IPS-18a (cell line): Measurements from ENCODE around the gene ABT1.
A peak's percentile ranks its signal among the peaks of the same experiment; 100 is the strongest.

Experiments
- H3K27ac ChIP-seq: one replicate; pipeline ENCODE4 v1.5.1; 2013; ENCODE audit warnings: low read length
- H3K27me3 ChIP-seq: one replicate; pipeline ENCODE4 v1.6.1; 2013; ENCODE audit warnings: mild to moderate bottlenecking, low read length; ENCODE audit not compliant: control insufficient read depth, insufficient read depth
- H3K36me3 ChIP-seq: one replicate; pipeline ENCODE4 v1.6.1; 2013; ENCODE audit warnings: low read depth, low read length; ENCODE audit not compliant: control insufficient read depth
- H3K4me1 ChIP-seq: one replicate; pipeline ENCODE4 v1.6.1; 2013; ENCODE audit warnings: low read depth, low read length; ENCODE audit not compliant: control insufficient read depth
- H3K4me3 ChIP-seq: one replicate; pipeline ENCODE4 v1.5.1; 2013; ENCODE audit warnings: low read length
- H3K9ac ChIP-seq: one replicate; pipeline ENCODE4 v1.6.1; 2013; ENCODE audit warnings: mild to moderate bottlenecking, low read length, moderate library complexity
- H3K9me3 ChIP-seq: one replicate; pipeline ENCODE4 v1.6.1; 2013; ENCODE audit warnings: low read depth, low read length; ENCODE audit not compliant: control insufficient read depth

Gene ABT1

DNA sequence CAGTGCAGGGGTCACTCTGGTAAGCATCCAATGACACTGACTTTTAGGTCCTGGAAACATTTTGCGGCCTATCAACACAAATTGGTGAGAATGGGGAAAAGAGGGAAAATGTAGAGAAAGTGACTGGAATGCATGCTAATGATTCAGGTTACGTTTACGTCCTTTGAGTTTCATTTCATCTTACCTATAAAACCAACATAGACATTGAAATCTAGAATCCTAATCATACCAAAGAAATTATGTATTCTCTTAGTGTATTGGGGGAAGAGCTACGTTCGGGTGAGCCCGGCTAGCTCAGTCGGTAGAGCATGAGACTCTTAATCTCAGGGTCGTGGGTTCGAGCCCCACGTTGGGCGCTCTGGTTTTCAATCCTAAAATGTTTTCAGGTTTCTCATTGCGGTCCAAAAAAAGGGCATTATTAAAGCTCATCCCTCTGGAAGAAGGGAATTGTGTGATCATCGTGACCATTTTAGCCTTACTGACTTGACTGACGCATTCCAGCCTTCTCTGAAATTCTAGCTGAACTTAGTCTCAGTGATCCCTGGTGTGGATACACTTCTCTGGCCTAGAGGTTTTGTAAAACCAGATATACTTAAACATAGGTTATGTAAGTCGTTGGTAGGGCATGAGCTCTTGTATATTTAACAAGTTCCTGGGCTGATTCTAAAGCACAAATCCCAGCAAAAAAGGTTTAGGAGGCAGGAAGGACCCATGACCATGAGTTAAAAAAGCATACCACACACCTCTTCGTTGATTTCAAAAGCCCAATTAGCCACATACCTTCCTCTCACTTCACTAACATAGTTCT, 40.3 kb upstream of the ABT1 start:
- Histone ChIP-seq H3K4me3 (peak overlapping the region; percentile 89), H3K27ac (no peak overlapping the region), H3K9me3 (no peaks in the 10 kb centered on the region), H3K9ac (peak overlapping the region; percentile 29), H3K36me3 (no peaks in the 10 kb centered on the region), H3K27me3 (no peaks in the 10 kb centered on the region), H3K4me1 (peaks cover 3% of the 10 kb centered on the region)

DNA sequence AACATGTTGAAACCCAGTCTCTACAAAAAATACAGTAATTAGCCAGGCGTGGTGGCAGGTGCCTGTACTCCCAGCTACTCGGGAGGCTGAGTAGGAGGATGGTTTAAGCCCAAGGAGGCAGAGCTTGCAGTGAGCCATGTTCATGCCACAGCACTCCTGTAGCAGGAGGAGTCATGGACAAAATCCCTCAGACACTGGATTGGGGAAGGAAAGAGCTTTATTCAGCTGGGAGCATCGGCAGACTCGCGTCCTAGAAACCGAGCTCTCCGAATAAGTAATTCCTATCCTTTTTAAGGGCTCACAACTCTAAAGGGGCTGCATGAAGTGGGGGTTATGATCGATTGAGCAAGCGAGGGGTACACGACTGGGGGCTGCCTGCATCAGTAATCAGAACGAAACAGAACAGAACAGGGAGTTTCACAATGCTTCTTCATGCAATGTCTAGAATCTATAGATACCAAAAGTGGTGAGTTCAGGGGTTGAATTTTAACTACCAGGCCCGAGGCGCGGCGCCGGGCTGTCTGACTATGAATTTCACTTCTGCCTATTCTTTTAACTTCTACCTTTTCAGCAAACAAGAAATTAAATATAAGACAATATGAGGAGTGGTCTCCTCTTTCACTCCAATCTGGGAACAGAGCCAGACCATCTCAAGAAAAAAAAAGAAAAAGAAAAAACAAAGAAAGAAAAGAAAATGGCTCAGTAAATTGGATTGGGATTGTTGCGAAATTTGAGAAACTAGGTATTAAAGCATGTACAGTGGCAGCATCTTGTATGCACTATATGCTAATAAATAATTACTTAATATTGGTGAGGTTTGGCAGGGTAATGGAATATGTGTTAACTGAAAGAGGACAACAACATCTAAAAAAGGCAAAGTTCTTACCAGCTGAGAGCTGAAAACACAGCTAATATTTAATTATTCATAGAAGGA, 35.0 kb upstream of the ABT1 start:
- no peak overlapping the region for H3K4me3 ChIP-seq
- no peaks in the 10 kb centered on the region for H3K27me3 ChIP-seq
- no peak overlapping the region for H3K27ac ChIP-seq
- H3K9me3 ChIP-seq: no peaks in the 10 kb centered on the region
- no peak overlapping the region for H3K9ac ChIP-seq
- H3K4me1 ChIP-seq: no peaks in the 10 kb centered on the region
- H3K36me3 ChIP-seq: no peaks in the 10 kb centered on the region

DNA sequence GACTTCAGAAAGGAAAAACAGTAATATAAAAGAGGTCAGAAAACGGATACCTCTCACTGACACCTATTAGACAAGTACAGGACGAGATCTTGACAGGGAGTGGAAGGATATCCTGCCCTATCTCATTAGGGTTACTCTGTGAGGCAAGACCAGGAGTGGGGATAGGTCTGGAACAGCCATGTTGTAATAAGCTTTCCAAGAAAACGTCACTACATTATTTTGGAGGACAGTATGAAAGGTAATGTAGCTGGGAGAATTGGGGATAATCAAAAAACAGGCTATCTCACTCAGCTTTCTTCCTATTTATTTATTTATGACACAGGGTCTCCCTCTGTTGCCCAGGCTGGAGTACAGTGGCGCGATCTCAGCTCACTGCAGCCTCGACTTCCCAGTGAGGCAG, 33.3 kb upstream of the ABT1 start:
- Histone ChIP-seq H3K9me3 (no peaks in the 10 kb centered on the region), H3K4me1 (no peaks in the 10 kb centered on the region), H3K27ac (no peak overlapping the region), H3K9ac (no peak overlapping the region), H3K4me3 (no peak overlapping the region), H3K36me3 (no peaks in the 10 kb centered on the region), H3K27me3 (no peaks in the 10 kb centered on the region)

DNA sequence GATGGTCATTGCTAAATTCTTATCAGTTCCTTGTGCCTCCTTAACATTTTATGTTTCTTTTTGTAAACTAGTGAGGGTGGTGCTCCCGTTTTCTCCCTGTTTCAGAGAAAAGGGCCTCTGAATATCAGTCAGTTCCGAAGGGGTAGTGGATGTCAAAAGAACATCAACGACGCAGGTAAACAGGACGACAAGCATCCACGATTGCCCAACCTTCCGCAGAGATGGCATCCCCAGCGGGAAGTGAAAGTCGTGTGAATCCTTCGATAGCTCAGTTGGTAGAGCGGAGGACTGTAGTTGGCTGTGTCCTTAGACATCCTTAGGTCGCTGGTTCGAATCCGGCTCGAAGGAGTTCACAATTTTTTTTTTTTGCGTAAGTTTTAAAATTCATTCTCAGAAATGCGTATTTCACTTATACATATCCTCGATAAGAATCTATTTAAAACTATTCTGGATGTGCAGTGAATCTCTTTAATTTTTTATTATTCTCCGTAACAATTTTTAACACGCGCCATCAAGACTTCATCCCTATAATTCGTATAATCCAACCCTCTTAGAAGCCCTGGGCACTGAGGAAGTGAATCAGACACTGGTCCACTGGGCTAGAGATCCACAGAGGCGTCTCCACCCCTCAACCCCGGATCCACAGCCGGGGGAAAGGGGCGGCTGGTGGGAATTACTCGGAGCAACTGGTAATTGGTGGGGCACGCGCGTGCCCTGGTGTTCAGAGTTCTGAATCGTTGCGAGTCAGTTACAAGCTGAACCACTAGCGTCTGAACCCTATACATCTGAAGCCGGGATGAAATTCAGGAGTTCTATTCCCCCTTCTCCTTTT, 27.9 kb upstream of the ABT1 start:
- H3K9me3 ChIP-seq: no peaks in the 10 kb centered on the region
- no peaks in the 10 kb centered on the region for H3K27me3 ChIP-seq
- no peaks in the 10 kb centered on the region for H3K36me3 ChIP-seq
- H3K4me1 ChIP-seq: no peaks in the 10 kb centered on the region
- no peak overlapping the region for H3K27ac ChIP-seq
- peak overlapping the region; percentile 97 for H3K4me3 ChIP-seq
- peak overlapping the region; percentile 33 for H3K9ac ChIP-seq

DNA sequence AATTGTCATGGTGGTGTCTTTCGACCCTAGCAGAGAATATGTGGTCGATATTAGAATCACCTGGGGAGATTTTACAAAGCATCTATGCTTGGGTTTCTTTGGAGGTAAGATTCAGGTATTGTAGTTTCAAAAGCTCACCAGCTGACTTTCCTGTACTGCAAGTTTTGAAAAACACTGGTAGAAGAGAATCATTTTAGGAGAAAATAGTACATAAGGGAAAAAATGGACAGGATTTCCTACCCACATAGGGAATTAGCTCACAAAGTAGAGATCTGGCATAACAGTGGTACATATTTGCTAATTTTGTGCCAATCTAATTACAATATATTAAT, 27.4 kb upstream of the ABT1 start:
- Histone ChIP-seq H3K4me1 (no peaks in the 10 kb centered on the region), H3K27ac (no peak overlapping the region), H3K27me3 (no peaks in the 10 kb centered on the region), H3K9me3 (no peaks in the 10 kb centered on the region), H3K4me3 (peak overlapping the region; percentile 97), H3K36me3 (no peaks in the 10 kb centered on the region), H3K9ac (no peak overlapping the region)

DNA sequence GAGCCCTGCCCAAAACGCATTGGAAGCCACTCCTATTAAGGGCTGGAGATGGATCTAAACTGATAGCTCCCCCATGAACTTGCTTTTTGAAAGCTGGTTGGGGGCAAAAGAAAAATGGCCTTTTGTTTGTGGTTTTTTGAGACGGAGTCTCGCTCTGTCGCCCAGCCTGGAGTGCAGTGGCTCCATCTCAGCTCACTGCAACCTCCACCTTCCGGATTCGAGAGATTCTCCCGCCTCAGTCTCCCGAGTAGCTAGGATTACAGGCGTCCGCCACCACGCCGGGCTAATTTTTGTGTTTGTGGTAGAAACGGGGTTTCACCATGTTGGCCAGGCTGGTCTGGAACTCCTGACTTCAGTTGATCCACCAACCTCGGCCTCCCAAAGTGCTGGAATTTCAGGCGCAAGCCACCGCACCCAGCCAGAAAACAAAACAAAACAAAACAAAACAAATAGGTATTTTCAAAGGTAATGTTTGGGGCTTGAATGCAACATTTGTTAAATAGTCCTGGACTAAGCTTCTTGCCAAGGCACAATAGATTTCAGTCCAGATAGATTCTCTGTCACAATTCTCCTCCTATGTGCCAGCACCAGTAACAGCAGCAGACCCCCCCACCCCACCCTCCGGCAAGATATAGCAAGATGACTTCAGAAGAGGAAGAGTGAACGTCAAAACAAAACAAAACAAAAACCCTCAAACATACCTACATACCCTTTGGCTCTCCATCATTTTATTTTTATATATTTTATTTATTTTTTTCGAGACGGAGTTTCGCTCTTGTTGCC, 26.5 kb upstream of the ABT1 start:
- Histone ChIP-seq H3K27ac (no peak overlapping the region), H3K27me3 (no peaks in the 10 kb centered on the region), H3K36me3 (no peaks in the 10 kb centered on the region), H3K9me3 (no peaks in the 10 kb centered on the region), H3K4me3 (no peak overlapping the region), H3K9ac (no peak overlapping the region), H3K4me1 (no peaks in the 10 kb centered on the region)

DNA sequence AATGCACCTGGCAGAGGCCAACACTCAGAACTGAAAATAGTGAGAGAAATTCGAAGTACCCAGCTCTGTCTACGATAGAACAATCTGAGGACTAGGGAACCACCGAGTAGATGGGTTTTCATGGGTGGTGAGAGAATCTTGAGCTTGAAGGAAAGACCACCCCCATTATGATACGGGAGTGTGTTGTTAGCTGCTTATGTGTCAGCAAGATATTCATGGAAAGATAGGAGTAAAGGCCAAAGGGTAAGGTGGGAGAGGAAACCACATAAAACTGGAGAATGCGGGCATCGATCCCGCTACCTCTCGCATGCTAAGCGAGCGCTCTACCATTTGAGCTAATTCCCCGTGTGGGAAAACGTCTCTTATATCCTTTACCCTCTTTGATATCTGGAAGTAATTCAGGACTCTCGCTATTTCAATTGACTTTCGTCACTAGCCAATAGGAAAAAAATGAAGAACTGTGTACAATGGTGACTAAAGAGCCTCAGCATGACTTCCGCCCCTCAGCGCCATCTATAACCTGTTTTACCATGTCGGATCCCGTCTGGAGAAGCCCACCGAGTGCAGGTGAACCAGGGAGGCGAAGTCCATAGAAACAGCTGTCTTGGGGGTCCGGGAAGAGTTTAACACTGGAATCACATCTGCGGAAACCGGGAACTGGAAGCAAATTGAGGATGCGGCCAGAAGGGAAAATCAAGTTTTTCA, 25.0 kb upstream of the ABT1 start:
- Histone ChIP-seq H3K27me3 (no peaks in the 10 kb centered on the region), H3K9ac (peak overlapping the region; percentile 44), H3K27ac (no peak overlapping the region), H3K4me3 (peak overlapping the region; percentile 88), H3K4me1 (peaks cover 3% of the 10 kb centered on the region), H3K9me3 (no peaks in the 10 kb centered on the region), H3K36me3 (no peaks in the 10 kb centered on the region)

DNA sequence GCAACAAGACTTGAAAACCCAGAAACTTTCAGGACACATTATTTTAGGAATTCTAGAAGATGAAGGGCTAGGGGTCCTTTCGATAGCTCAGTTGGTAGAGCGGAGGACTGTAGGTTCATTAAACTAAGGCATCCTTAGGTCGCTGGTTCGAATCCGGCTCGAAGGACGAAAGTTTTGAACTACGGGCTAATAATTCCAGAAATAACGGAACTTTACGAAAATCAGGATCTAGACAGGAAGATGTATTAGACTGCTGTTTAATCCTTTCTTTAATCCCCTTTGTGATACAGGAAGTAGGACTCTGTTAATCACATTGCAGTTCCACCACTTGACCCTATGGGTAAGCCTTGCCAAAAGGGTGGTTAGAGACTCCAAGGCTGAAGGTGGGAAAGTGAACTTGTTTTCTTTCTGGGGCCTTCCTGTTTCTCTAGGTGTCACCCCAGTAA, 21.2 kb upstream of the ABT1 start:
- Histone ChIP-seq H3K4me1 (peaks cover 3% of the 10 kb centered on the region), H3K9me3 (no peaks in the 10 kb centered on the region), H3K27me3 (peaks cover 10% of the 10 kb centered on the region), H3K36me3 (no peaks in the 10 kb centered on the region), H3K27ac (no peak overlapping the region), H3K9ac (no peak overlapping the region), H3K4me3 (peak overlapping the region; percentile 90)

DNA sequence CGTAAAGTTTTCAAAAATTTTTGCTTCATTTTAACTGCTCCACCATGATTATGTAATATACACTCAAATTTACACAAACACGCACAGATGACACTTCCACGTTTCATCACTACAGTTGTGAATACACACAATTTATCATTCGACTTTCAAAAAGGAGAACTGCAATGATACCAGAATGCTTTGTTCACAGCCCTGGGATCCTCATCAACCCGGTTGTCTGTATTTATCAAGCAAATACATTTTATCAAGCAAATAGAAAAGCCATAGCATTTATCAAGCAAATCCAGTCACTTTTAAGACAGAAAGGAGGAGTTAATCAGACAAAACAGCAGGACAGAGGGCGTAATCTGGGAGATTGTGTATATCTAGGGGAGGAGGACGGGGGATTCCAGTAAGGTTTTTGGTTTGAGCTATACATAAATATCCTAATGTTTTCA, 20.3 kb upstream of the ABT1 start:
- Histone ChIP-seq H3K4me3 (peak overlapping the region; percentile 90), H3K9ac (no peak overlapping the region), H3K4me1 (peaks cover 3% of the 10 kb centered on the region), H3K27me3 (peaks cover 10% of the 10 kb centered on the region), H3K36me3 (no peaks in the 10 kb centered on the region), H3K9me3 (no peaks in the 10 kb centered on the region), H3K27ac (no peak overlapping the region)

DNA sequence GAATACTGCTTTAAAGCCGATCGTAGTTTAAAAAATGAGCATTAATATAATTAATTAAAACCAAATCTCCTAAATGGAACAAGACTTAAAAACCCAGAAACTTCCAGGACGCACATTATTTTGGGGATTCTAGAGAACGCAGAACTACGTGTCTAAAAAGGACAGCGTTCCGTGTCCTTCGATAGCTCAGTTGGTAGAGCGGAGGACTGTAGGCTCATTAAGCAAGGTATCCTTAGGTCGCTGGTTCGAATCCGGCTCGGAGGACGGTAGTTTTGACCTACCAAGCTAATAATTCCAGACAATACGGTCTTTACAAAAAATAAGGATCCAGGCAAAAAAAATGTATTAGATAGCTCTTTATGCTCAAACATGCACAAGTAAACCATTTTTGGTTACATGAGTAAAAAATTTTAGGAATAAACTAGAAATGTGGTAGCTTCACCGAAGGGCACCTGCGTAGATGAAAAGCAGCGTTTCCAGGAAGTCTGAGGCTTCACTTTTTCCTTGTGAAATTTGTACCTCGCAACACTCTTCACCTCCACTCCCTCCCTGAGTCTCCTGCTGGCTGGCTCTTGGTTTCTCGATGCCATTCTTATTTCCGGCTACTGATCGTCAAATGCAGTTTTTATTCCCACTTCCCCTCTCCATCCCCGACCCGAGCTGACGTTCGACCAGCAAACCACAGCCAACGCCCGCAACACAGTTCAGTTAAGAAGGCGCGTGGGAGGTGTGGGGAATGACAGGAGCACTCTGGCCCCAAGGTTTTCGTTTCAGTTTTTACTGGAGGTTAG, 19.6 kb upstream of the ABT1 start:
- H3K36me3 ChIP-seq: no peaks in the 10 kb centered on the region
- H3K4me3 ChIP-seq: peak overlapping the region; percentile 90
- H3K9me3 ChIP-seq: no peaks in the 10 kb centered on the region
- peaks cover 10% of the 10 kb centered on the region for H3K27me3 ChIP-seq
- no peak overlapping the region for H3K27ac ChIP-seq
- H3K9ac ChIP-seq: no peak overlapping the region
- H3K4me1 ChIP-seq: peaks cover 3% of the 10 kb centered on the region
